BJ (cell line): ENCODE results near the gene PABPN1L. TPM values are rescaled to one million over a fixed set of nuclear protein-coding genes. Genes with fewer than 3 reads are reported as not detected.

ENCODE experiments used
- CTCF ChIA-PET: fragments of 350-600 bp; formaldehyde crosslinking; extraction: SDS; loops from one replicate; lab custom pipeline; 2021; ENCODE audit warnings: antibody characterized with exemption, inconsistent platforms; lab: Yijun Ruan, JAX
- POLR2A ChIA-PET: fragments of 300-600 bp; sonication (Branson Sonifier 250); formaldehyde crosslinking; extraction: SDS; loops from one replicate; lab custom pipeline; 2021; ENCODE audit warnings: antibody characterized with exemption; lab: Charles Lee
- DNase-seq: peaks from one replicate; pipeline ENCODE4 v3.0.0-alpha.2; 2011; ENCODE audit warnings: low read depth
- H3K27me3 ChIP-seq: 2 replicates; pipeline ENCODE4 v1.6.0; 2011; ENCODE audit warnings: low read length; ENCODE audit not compliant: control insufficient read depth, insufficient read depth
- H3K36me3 ChIP-seq: 2 replicates; pipeline ENCODE4 v1.5.1; 2011; ENCODE audit warnings: low read length; ENCODE audit not compliant: control insufficient read depth, insufficient read depth
- H3K4me3 ChIP-seq: 2 replicates; pipeline ENCODE4 v1.5.1; 2011; ENCODE audit warnings: low read depth, mild to moderate bottlenecking, control low read depth, low read length
- polyA plus RNA-seq: library from polyadenylated mRNA; depleted of rRNA; stranded (reverse); fragments of >200 nt; gene quantifications from 2 replicates; pipeline ENCODE4 v1.2.3, GENCODE V29; 2011
- TF ChIP-seq, protein P1 (sequence below): IDR thresholded peaks from 2 replicates; pipeline ENCODE4 v1.5.1; 2011; ENCODE audit warnings: low read depth, mild to moderate bottlenecking, control low read depth, inconsistent platforms, low read length, moderate library complexity; ENCODE audit not compliant: insufficient read depth

Gene PABPN1L
- polyA plus RNA-seq, 1 experiment = not detected

DNA sequence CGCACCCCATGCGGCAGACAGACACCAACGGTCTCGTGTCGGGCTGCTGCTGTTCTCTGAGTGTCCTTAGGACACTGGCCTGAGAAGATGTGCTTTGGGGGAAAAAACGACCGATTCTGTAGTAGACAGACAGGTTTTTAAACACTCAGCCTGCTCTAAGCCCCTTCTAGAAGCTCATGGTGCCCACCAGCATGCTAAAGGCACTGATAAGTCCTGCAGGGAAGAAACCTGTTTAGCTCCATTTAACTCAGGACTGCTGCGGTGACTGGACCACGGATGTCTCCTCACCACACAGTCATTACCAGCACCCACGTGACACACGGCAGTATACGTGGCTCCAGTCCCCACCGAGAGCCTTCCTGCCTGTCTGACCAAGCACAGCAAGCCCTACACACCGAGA is 35.7 kb downstream of the PABPN1L start:
- ChIA-PET POLR2A (no interaction called here), CTCF (interaction anchor here (1.3 kb wide), 1 partner anchor 10 kb away, joined by 4 read pairs; no protein-coding TSS in a partner anchor)
- Histone ChIP-seq H3K27me3 (no peaks in the 10 kb centered on the region), H3K36me3 (peaks cover 3% of the 10 kb centered on the region; the same call in 1 of the 2 replicates), H3K4me3 (no peak overlapping the region)
- no peak for DNase-seq
- TF ChIP-seq, protein P1, sequence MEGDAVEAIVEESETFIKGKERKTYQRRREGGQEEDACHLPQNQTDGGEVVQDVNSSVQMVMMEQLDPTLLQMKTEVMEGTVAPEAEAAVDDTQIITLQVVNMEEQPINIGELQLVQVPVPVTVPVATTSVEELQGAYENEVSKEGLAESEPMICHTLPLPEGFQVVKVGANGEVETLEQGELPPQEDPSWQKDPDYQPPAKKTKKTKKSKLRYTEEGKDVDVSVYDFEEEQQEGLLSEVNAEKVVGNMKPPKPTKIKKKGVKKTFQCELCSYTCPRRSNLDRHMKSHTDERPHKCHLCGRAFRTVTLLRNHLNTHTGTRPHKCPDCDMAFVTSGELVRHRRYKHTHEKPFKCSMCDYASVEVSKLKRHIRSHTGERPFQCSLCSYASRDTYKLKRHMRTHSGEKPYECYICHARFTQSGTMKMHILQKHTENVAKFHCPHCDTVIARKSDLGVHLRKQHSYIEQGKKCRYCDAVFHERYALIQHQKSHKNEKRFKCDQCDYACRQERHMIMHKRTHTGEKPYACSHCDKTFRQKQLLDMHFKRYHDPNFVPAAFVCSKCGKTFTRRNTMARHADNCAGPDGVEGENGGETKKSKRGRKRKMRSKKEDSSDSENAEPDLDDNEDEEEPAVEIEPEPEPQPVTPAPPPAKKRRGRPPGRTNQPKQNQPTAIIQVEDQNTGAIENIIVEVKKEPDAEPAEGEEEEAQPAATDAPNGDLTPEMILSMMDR = no peak

DNA sequence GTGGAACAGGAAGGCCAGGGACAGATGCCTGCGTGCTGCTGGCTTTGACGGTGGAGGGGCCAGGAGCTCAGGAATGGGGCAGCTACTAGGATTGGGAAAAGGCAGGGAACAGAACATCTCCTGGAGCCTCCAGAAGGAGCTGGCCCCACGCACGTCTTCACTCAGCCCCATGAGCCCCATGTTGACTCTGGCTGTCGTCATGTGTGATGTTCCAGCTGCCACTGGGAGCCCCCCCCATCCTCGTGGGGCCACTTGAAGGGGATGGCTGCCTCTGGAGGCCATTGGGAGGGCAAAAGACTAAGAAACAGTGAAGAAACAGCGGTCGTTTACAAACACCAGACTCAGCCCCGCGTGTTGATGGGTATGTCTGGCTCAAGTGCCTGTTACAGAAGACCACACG is 36.2 kb downstream of the PABPN1L start:
- ChIA-PET CTCF (interaction anchor here (1.3 kb wide), 1 partner anchor 10 kb away, joined by 4 read pairs; no protein-coding TSS in a partner anchor), POLR2A (no interaction called here)
- TF ChIP-seq, protein P1 = no peak
- no peak overlapping the region for H3K4me3 ChIP-seq
- H3K36me3 ChIP-seq = peaks cover 3% of the 10 kb centered on the region; the same call in 1 of the 2 replicates
- DNase-seq = no peak
- H3K27me3 ChIP-seq = no peaks in the 10 kb centered on the region

DNA sequence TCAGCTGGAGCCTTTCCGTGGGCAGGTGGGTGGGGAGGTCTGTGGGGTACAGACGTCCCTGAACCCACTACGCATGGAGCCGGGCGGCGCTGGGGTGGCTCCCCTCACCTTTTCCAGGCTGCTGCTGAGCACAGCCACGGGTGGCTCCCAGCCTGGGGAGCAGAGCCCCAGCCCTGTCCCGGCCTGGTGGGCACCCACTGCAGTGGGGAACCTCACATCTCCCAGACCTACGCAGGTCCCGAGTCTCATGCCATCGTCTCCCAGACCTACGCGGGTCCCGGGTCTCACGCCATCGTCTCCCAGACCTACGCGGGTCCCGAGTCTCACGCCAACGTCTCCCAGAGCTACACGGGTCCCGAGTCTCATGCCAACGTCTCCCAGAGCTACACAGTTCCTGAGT is 37.7 kb downstream of the PABPN1L start:
- Histone ChIP-seq H3K27me3 (no peaks in the 10 kb centered on the region), H3K4me3 (no peak overlapping the region), H3K36me3 (peaks cover 6% of the 10 kb centered on the region)
- CTCF ChIA-PET = no interaction called here
- no peak for DNase-seq
- TF ChIP-seq, protein P1 = no peak
- POLR2A ChIA-PET = no interaction called here

DNA sequence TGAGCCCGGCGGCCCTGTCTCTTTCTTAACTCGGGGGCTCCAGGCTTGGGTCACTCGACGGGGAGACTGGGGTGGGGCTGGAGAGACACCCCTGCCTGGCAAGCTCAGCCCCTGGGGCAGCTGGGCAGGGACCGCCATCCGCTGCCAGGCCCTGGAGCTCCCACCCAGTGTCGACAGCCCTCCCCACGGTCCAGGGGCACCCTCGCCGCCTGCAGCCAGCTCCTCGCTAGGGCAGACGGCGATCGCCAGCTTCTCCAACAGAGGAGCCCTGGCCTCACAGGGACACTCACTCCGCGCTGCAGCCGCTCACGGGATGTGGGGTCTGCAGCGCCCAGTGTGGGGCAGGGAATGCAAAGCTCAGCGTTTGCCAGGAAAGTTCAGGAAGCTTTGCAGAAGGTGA is 38.7 kb downstream of the PABPN1L start:
- Histone ChIP-seq H3K4me3 (no peak overlapping the region), H3K27me3 (no peaks in the 10 kb centered on the region), H3K36me3 (peaks cover 6% of the 10 kb centered on the region)
- TF ChIP-seq, protein P1 = no peak
- POLR2A ChIA-PET = no interaction called here
- no peak for DNase-seq
- CTCF ChIA-PET = interaction anchor here (0.9 to 1.0 kb wide), 3 partner anchors 9 to 24 kb away, joined by 3 read pairs; no protein-coding TSS in a partner anchor

DNA sequence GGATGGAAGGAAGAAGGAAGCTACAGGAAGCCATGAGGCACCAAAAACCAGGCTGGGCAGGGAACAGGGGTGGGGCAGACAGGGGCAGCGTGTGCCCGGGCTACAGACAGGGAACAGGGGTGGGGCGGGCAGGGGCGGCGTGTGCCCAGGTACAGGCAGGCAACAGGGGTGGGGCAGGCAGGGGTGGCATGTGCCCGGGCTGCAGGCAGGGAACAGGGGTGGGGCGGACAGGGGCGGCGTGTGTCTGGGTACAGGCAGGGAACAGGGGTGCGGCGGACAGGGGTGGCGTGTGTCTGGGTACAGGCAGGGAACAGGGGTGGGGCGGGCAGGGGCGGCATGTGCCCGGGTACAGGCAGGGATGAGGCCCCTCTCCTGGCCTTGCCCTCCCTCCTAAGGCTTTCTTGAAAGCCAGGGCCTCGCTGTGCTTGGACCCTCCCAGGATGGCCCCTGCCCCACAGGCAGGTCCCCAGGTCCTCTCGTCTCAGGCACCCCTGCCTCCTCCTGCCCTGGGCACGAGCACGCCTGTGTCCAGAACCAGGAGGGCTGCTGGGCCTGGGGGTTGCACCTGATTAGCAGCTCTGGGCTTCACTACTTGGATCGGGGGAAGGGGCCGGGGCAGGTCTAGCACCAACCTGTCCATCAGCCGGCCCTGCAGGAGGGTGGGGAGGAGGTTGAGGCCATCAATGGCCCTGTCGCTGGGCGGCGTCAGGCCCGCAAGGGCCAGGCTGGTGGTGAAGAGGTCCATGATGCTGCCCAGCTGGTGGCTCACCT is 40.2 kb downstream of the PABPN1L start:
- ChIA-PET CTCF (interaction anchor here (0.9 kb wide), 1 partner anchor 10 kb away, joined by 3 read pairs; no protein-coding TSS in a partner anchor), POLR2A (no interaction called here)
- no peak for DNase-seq
- H3K36me3 ChIP-seq = peaks cover 8% of the 10 kb centered on the region
- TF ChIP-seq, protein P1 = no peak
- no peaks in the 10 kb centered on the region for H3K27me3 ChIP-seq
- H3K4me3 ChIP-seq = no peak overlapping the region
